Dendritic cell treated with granulocyte-macrophage colony-stimulating factor and Interleukin-4, amounts not matched to agents 40 ng/mL and 50 ng/mL, for 4 days (primary cell): ENCODE data around the gene BBS4.
"Not testable (repeated sequence)": the region's sequence is repeated elsewhere in the genome, so short reads cannot be mapped to it uniquely, and the experiment has no call there.

Source experiments
- H3K27ac Mint-ChIP-seq: one replicate; pipeline ENCODE4 v1.8.0; 2022; ENCODE audit warnings: mild to moderate bottlenecking, mixed read lengths
- H3K27me3 Mint-ChIP-seq: one replicate; pipeline ENCODE4 v1.8.0; 2022; ENCODE audit warnings: mild to moderate bottlenecking, mixed read lengths
- H3K36me3 Mint-ChIP-seq: one replicate; pipeline ENCODE4 v1.8.0; 2022; ENCODE audit warnings: low read depth, mixed read lengths
- H3K4me1 Mint-ChIP-seq: one replicate; pipeline ENCODE4 v1.8.0; 2022; ENCODE audit warnings: low read depth, mixed read lengths
- H3K4me3 Mint-ChIP-seq: one replicate; pipeline ENCODE4 v1.8.0; 2022; ENCODE audit warnings: mild to moderate bottlenecking, moderate library complexity, mixed read lengths
- H3K9me3 Mint-ChIP-seq: one replicate; pipeline ENCODE4 v1.8.0; 2022; ENCODE audit warnings: mixed read lengths
- intact Hi-C: fragments of 100-400 bp; cut with micrococcal nuclease; formaldehyde crosslinking; loops from one replicate; pipeline ENCODE4 v1.15.0; 2022

The BBS4 gene

DNA sequence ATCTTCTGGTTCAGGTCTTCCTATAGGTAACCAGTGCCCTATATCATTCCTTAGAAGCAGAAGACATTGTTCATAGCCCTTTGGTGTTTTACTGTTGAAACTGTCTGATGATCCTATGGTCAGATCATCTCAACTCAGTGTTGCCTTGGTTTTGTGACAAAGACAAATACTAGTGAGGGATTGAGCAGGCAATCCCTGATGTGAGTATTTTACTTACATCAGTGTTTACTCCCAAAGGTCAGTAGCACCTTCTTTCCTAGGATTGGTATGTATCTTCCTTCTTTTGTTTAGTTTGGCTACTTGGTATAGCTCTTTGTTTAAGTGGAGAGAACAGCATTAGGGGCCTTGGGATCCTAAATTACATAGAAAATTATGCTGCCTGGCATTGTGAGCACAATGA is 41.1 kb downstream of the BBS4 start:
- Mint-ChIP-seq H3K4me1 (peaks cover 11% of the 10 kb centered on the region), H3K9me3 (no peaks in the 10 kb centered on the region), H3K27ac (no peak overlapping the region), H3K36me3 (peaks cover 39% of the 10 kb centered on the region), H3K27me3 (no peaks in the 10 kb centered on the region), H3K4me3 (no peak overlapping the region)
- intact Hi-C loops: no loop called here

DNA sequence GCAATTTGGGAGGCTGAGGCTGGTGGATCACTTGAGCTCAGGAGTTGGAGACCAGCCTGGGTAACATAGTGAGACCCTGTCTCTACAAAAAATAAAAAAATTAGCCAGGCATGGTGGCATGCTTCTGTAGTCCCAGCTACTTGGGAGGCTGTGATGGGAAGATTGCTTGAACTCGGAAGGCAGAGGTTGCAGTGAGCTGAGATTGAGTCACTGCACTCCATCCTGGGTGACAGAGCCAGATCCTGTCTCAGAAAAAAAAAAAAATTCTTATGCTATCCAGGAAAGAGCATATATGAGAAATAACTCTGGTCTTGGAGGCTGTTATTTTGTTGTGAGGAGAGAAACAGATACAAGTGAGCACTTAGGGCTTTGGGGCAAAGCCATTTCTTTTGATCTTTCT is 42.2 kb downstream of the BBS4 start:
- H3K9me3 Mint-ChIP-seq, H3K4me3 Mint-ChIP-seq, H3K27ac Mint-ChIP-seq, intact Hi-C loops, H3K27me3 Mint-ChIP-seq: not testable (repeated sequence)
- Mint-ChIP-seq H3K4me1 (peaks cover 11% of the 10 kb centered on the region), H3K36me3 (peaks cover 48% of the 10 kb centered on the region)

DNA sequence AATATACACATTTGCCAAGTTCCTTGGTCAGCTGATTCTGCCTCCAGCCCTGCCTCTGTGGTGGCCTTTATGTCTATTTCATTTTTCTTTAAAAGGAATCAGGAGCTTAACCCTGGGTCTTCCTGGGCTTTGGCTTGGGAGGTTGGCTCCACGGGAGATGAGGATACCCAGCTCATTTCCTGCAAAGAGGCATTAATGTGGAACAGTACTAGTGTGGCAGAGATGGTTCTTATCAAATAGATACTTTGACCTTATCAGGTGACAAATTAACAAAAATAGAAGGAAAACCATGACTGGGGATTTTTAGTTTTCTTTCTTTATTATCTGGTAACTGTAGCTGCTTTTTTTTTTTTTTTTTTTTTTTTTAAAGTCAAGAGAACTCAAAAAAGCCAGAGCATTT is 42.8 kb downstream of the BBS4 start:
- H3K27me3 Mint-ChIP-seq: no peaks in the 10 kb centered on the region
- peaks cover 11% of the 10 kb centered on the region for H3K4me1 Mint-ChIP-seq
- peaks cover 48% of the 10 kb centered on the region for H3K36me3 Mint-ChIP-seq
- H3K27ac Mint-ChIP-seq: no peak overlapping the region
- no peak overlapping the region for H3K4me3 Mint-ChIP-seq
- H3K9me3 Mint-ChIP-seq: no peaks in the 10 kb centered on the region
- intact Hi-C loops: no loop called here

DNA sequence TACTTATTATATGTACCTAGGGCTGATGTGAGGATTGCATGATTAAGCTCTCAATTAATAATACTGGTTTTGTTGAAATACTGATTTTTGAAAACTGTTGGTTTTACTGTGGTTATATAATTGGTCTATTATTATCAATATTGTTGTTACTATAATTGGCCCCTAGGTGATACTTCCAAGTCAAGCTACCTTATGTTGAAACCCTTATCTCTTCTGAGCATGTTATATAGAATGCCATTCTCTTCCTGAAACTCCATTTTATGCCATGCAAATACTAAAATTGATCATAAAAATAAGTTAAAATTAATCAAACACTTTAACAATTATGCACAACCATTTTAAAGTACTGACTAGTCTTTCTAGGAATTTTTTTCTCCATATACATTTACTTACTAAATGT is 46.1 kb downstream of the BBS4 start:
- no peak overlapping the region for H3K4me3 Mint-ChIP-seq
- no peaks in the 10 kb centered on the region for H3K27me3 Mint-ChIP-seq
- intact Hi-C loops: no loop called here
- H3K4me1 Mint-ChIP-seq: peaks cover under 1% of the 10 kb centered on the region
- H3K9me3 Mint-ChIP-seq: no peaks in the 10 kb centered on the region
- H3K36me3 Mint-ChIP-seq: peaks cover 57% of the 10 kb centered on the region
- H3K27ac Mint-ChIP-seq: no peak overlapping the region

DNA sequence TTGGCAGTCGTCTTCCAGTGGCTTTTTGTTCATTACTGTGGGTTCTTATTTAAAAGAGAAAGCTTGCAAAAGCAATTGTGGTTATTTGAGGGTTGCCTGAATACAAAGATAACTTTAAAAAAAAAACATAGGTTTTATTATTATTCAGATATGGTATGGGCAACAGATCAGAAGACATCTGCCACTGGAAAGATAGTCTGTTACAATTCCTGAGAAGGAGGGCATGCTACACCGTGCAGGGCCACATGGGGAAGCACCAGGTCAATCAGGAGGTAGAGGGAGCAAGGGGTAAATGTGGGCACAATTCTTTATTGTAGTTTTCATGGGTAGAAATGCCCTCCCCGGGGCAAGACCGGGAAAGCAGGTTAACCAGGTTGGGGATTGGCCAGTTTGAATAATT is 46.5 kb downstream of the BBS4 start:
- H3K4me1 Mint-ChIP-seq: no peaks in the 10 kb centered on the region
- H3K4me3 Mint-ChIP-seq: no peak overlapping the region
- intact Hi-C loops: no loop called here
- H3K36me3 Mint-ChIP-seq: peaks cover 58% of the 10 kb centered on the region
- H3K9me3 Mint-ChIP-seq: no peaks in the 10 kb centered on the region
- H3K27ac Mint-ChIP-seq: no peak overlapping the region
- no peaks in the 10 kb centered on the region for H3K27me3 Mint-ChIP-seq

DNA sequence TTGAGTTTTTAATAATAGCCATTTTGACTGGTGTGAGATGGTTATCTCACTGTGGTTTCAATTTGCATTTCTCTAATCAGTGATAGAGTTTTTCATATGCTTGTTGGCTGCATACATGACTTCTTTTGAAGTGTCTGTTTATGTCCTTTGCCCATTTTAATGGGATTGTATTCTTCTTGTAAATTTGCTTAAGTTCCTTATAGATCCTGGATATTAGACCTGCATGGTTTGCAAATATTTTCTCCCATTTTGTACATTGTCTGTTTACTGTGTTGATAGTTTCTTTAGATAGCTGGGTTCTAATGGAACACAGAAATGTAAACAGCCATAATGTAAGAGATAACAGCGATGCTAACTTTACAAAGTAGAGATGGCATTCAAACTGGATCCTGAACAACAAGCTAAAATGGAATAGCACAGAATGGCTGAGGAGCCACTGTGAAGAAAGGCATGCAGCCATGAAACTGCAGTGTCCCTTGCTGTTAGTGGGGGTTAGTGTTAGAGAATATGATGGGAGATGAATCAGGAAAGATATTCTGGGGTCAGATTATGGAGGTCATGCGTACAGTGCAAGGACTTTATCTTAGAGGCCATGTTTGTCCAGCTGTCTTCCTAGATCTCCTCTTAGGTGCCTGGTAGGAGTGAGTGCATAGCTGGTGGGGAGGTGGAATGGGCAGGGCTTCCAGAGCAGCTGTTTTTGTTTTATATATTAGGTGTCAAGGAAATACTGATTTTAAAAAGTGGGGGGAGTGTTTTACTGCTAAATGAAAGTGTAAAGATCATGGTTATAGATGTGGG is 48.1 kb downstream of the BBS4 start:
- no peak overlapping the region for H3K4me3 Mint-ChIP-seq
- H3K36me3 Mint-ChIP-seq: peaks cover 58% of the 10 kb centered on the region
- no peak overlapping the region for H3K27ac Mint-ChIP-seq
- peaks cover 6% of the 10 kb centered on the region for H3K4me1 Mint-ChIP-seq
- H3K27me3 Mint-ChIP-seq: no peaks in the 10 kb centered on the region
- H3K9me3 Mint-ChIP-seq: no peaks in the 10 kb centered on the region
- intact Hi-C loops: no loop called here

DNA sequence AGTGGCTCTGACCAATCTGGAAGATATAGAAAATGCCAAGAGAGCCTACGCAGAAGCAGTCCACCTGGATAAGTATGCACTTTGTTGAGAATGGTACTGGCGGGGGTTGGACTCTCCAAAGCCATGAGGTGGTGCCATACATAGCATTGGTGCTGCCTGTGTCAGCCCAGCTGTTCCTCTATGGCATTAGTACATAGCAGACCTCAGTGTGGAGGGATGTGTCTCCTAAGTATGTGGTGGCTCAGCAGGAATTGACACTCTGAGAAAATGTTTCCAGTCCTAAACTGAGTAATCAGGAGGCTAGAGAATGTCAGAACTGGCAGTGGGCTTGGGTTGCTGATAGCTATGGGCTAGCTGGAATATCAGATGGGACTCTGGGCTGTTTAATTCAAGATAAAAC is 49.1 kb downstream of the BBS4 start:
- peaks cover 15% of the 10 kb centered on the region for H3K4me1 Mint-ChIP-seq
- no peaks in the 10 kb centered on the region for H3K27me3 Mint-ChIP-seq
- H3K36me3 Mint-ChIP-seq: peaks cover 67% of the 10 kb centered on the region
- no peak overlapping the region for H3K4me3 Mint-ChIP-seq
- H3K9me3 Mint-ChIP-seq: no peaks in the 10 kb centered on the region
- H3K27ac Mint-ChIP-seq: no peak overlapping the region
- intact Hi-C loops: no loop called here

DNA sequence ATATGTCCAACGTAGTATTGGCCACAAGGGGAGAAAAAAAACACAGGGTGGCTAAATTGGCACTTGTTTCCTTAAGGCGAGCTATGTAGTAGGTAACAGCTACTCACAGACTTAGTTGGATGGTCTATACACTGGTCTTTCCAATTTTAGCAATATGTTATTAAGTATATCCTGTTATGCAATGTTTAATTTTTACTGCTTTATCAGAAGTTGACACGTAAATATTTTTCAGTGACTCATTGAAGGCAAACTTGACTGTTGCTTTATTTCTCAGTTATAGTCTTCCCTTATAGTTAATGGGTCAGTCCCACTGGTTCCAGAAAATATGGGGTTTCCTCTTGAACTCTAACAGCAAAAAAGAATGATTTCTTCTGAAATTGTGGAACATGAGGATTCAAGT is 51.1 kb downstream of the BBS4 start:
- H3K4me3 Mint-ChIP-seq: no peak overlapping the region
- H3K4me1 Mint-ChIP-seq: peaks cover 34% of the 10 kb centered on the region
- H3K27ac Mint-ChIP-seq: no peak overlapping the region
- no peaks in the 10 kb centered on the region for H3K27me3 Mint-ChIP-seq
- peaks cover 79% of the 10 kb centered on the region for H3K36me3 Mint-ChIP-seq
- intact Hi-C loops: no loop called here
- no peaks in the 10 kb centered on the region for H3K9me3 Mint-ChIP-seq

DNA sequence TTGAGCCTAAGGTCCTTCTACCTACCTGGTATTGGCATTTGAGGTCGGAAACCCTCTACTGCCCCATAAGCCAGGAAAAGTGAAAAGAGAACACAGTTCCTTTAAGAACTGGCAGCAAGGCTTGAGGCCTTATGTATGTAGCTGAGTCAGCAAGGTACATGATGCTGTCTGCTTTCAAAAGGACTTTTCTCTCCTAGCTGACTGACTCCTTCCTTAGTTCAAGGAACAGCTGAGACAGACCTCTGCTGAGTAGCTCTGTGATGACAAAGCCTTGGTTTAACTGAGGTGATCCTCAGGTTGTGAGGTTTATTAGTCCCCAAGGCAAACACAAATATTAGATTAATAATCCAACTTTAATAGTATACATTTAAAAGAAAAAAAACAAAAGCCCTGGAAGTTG is 51.7 kb downstream of the BBS4 start:
- H3K36me3 Mint-ChIP-seq: peaks cover 81% of the 10 kb centered on the region
- no peak overlapping the region for H3K27ac Mint-ChIP-seq
- H3K27me3 Mint-ChIP-seq: no peaks in the 10 kb centered on the region
- no peaks in the 10 kb centered on the region for H3K9me3 Mint-ChIP-seq
- intact Hi-C loops: no loop called here
- no peak overlapping the region for H3K4me3 Mint-ChIP-seq
- H3K4me1 Mint-ChIP-seq: peaks cover 34% of the 10 kb centered on the region

DNA sequence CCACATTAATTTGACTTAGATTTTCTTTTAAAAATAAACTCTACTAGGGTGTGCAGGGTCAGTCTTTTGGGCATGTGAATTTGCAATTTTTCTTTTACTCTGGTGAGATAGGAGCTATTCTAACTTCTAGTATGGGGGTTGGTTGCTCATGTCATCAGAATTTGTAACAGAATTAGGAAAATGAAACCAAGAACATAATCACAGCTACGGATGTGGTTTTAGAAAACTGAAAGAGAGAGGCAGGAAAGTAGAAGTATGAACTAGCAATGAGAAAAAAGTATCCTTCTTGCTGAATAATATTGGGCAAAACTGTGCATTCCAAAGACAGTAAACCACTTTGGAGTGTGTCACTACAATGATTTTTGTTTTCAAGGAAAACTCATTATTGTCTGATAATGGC is 54.2 kb downstream of the BBS4 start:
- Mint-ChIP-seq H3K4me1 (peaks cover 34% of the 10 kb centered on the region), H3K36me3 (peaks cover 88% of the 10 kb centered on the region), H3K9me3 (no peaks in the 10 kb centered on the region), H3K27me3 (no peaks in the 10 kb centered on the region), H3K4me3 (no peak overlapping the region), H3K27ac (no peak overlapping the region)
- intact Hi-C loops: no loop called here

DNA sequence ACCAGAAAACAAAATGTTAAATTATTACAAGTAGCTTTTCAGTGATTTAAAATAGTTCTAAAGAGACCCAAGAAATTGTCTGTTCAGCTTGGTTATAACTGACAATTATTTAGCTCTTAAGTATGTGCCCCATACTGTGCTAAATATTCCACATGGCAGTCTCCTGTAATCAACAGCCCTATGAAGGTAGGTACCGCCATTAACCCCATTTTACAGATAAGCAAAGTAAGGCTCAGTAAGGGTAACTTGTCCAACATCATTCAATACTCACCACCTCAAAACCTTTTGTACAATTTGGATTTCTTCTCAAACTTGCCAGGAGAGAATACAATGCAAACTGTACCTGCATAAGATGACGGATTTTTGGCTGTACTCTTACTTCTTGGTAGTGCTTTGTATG is 63.7 kb downstream of the BBS4 start:
- Mint-ChIP-seq H3K27ac (no peak overlapping the region), H3K4me1 (peaks cover 34% of the 10 kb centered on the region), H3K36me3 (peaks cover 87% of the 10 kb centered on the region), H3K9me3 (no peaks in the 10 kb centered on the region), H3K27me3 (no peaks in the 10 kb centered on the region), H3K4me3 (no peak overlapping the region)
- intact Hi-C loops: no loop called here

DNA sequence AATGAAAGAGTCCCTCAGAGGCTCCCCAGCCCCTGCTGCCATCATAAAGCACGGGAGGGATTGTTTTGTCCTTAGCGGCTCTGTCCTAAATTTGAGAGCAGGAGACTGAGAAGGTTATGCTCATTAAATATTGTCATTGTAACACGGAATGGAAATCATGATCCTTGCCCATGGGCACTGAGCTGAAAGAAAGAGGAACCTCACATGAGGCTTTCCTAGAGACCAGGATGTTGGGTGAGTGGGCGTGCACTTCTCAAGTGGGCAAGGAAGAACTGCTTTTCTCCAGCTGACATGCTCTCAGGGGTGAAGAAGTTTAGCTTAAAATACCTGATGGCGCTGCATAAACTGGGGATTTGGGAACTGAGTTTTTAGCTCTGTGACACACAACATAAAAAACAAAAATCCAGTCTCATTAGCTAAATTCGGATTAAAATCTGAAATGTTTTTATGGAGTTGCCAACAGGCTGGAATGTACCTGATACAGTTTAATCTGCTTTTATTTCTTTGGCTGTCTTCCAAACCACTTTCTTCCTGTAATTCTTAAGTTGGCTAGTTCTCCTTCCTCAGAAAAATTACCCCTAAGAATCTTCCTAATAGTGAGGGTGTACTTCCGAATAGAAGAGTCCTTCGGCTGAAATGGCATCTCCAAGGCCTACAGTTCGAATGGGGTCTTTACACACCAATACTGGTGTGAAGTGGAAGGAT is 65.9 kb downstream of the BBS4 start:
- intact Hi-C loops: no loop called here
- H3K36me3 Mint-ChIP-seq: peaks cover 91% of the 10 kb centered on the region
- H3K4me1 Mint-ChIP-seq: peaks cover 56% of the 10 kb centered on the region
- H3K4me3 Mint-ChIP-seq: no peak overlapping the region
- no peaks in the 10 kb centered on the region for H3K27me3 Mint-ChIP-seq
- peak overlapping the region; percentile 83 for H3K27ac Mint-ChIP-seq
- no peaks in the 10 kb centered on the region for H3K9me3 Mint-ChIP-seq

DNA sequence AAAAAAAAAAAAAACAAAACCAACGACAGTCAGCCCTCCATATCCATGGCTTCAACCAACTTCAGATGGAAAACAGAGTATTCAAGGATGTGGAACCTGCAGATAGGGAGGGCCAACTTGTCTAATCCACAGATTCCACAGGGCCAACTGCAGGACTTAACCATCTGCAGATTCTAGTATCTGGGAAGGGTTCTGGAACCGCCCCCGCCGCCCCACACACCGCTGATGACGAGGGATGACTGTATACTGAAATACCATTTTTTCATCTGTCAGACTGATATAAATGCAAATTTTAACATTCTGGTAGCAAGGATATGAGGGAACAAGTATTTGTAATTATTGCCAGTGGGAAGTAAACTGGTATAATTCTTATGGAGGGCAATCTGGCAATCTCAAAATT is 68.1 kb downstream of the BBS4 start:
- Mint-ChIP-seq H3K27me3 (no peaks in the 10 kb centered on the region), H3K4me3 (no peak overlapping the region), H3K36me3 (peaks cover 92% of the 10 kb centered on the region), H3K9me3 (no peaks in the 10 kb centered on the region), H3K27ac (peak overlapping the region; percentile 6), H3K4me1 (peaks cover 65% of the 10 kb centered on the region)
- intact Hi-C loops: no loop called here

DNA sequence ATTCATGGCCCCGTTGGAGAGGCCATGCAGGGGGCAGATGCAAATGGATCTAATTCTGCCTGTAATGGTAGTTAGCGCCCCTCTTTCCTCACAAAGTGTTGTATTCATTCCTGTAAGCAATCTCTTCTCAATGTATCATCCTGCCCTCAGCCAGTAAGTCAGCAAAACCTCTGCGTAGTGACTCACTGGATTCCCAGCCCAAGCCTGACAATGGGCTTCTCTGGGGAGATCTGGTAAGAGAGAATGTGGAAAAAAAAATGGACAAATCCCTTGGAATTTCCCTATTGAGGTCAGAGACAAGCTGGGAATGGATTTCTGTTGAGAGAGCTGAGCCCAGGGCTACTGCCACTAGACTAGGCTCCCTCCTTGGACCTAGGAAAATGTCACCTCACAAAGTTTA is 72.2 kb downstream of the BBS4 start:
- H3K27ac Mint-ChIP-seq: no peak overlapping the region
- no peaks in the 10 kb centered on the region for H3K27me3 Mint-ChIP-seq
- H3K4me1 Mint-ChIP-seq: peaks cover 47% of the 10 kb centered on the region
- intact Hi-C loops: no loop called here
- H3K36me3 Mint-ChIP-seq: peaks cover 100% of the 10 kb centered on the region
- H3K9me3 Mint-ChIP-seq: no peaks in the 10 kb centered on the region
- no peak overlapping the region for H3K4me3 Mint-ChIP-seq
